GM19238 (cell line): ENCODE measurements around the gene BAHCC1.

Source experiments
- DNase-seq: peaks from one replicate; pipeline ENCODE4 v3.0.0; 2011; ENCODE audit warnings: low spot score; ENCODE audit not compliant: insufficient read length

Gene BAHCC1

GRCh38 chr17:81477173-81477572 lies 81.9 kb downstream of the BAHCC1 start:
- DNase-seq: no peak

- DNase-seq: no peak
These were observed 82.9 kb downstream of the BAHCC1 start for GRCh38 chr17:81478119-81478518.

GRCh38 chr17:81479175-81480071 lies 84.2 kb downstream of the BAHCC1 start:
- DNase-seq: no peak

- no peak for DNase-seq
These were observed 85.1 kb downstream of the BAHCC1 start for GRCh38 chr17:81480140-81481072.

GRCh38 chr17:81481073-81481799 lies 86.0 kb downstream of the BAHCC1 start:
- peak; percentile 68 for DNase-seq

- no peak for DNase-seq
These were observed 86.7 kb downstream of the BAHCC1 start for GRCh38 chr17:81481815-81482505.

GRCh38 chr17:81482673-81483072 lies 87.4 kb downstream of the BAHCC1 start:
- no peak for DNase-seq

GRCh38 chr17:81483085-81483861 lies 88.0 kb downstream of the BAHCC1 start:
- peak; percentile 44 for DNase-seq

GRCh38 chr17:81483862-81484194 lies 88.6 kb downstream of the BAHCC1 start:
- DNase-seq: no peak

- peak; percentile 89 for DNase-seq
These were observed 89.1 kb downstream of the BAHCC1 start for GRCh38 chr17:81484195-81484979.

GRCh38 chr17:81486199-81486810 lies 91.0 kb downstream of the BAHCC1 start:
- DNase-seq: no peak

- no peak for DNase-seq
These were observed 91.8 kb downstream of the BAHCC1 start for GRCh38 chr17:81487089-81487486.

GRCh38 chr17:81487487-81488275 lies 92.4 kb downstream of the BAHCC1 start:
- peak; percentile 97 for DNase-seq

GRCh38 chr17:81488276-81488860 lies 93.1 kb downstream of the BAHCC1 start:
- no peak for DNase-seq

- DNase-seq: no peak
These were observed 94.0 kb downstream of the BAHCC1 start for GRCh38 chr17:81489012-81489997.
